ENCODE measurements around the gene FHL2. TPM values are rescaled to one million over a fixed set of nuclear protein-coding genes. Genes with fewer than 3 reads are reported as not detected.

The FHL2 gene
- total and polyA plus RNA-seq, 9 of the 15 experiments (the other 6 are each of a cell fraction or from before 2014, with no cell fraction given), result 7.5 to 33.1 (median 23.9) TPM

GRCh38 chr2:105398336-105399206 lies at the start of gene FHL2 (continued):
- TF ChIP-seq HES1 (IDR thresholded peaks at IDR 0.05; ENCODE audit: low read depth) (no peak), ESRRB (CRISPR knock-in tag; IDR thresholded peaks at IDR 0.05; ENCODE audit: borderline replicate concordance) (no peak), YY1 (IDR thresholded peaks at IDR 0.05; ENCODE audit: borderline replicate concordance in 1 of 3, control insufficient read depth in 1 of 3, extremely low read depth in 1 of 3, insufficient read depth in 3 of 3, insufficient read length in 1 of 3, insufficient replicate concordance in 2 of 3, low read depth in 1 of 3, low read length in 2 of 3) (peak in 2 of 3 experiments; percentile 29 to 34), TFAM (CRISPR knock-in tag; conservative IDR thresholded peaks at IDR 0.05) (no peak), RFX7 (CRISPR knock-in tag; IDR thresholded peaks at IDR 0.05) (no peak), RHOXF2B (CRISPR knock-in tag; conservative IDR thresholded peaks at IDR 0.05) (no peak), PTRF (tag; IDR thresholded peaks at IDR 0.05) (no peak), MGA (IDR thresholded peaks at IDR 0.05) (no peak), JUNB (CRISPR knock-in tag; conservative IDR thresholded peaks at IDR 0.05) (no peak), ETS1 (conservative IDR thresholded peaks at IDR 0.05; ENCODE audit: control insufficient read depth, low read depth, low read length) (0 out of 2 replicates have a peak, but pooled peaks have one; percentile 30), POU5F1 (IDR thresholded peaks at IDR 0.05; ENCODE audit: borderline replicate concordance, low read depth, low read length, partially characterized antibody) (no peak), TBP (optimal IDR thresholded peaks at IDR 0.05; ENCODE audit: low read depth, low read length) (peak; percentile 73), RUNX1 (IDR thresholded peaks at IDR 0.05; ENCODE audit: low read depth) (no peak)
